GM18951 (cell line): ENCODE data around the gene GPR55.

Experiments
- POLR2A ChIP-seq: IDR thresholded peaks from 4 replicates; pipeline ENCODE4 v1.6.1; 2011; ENCODE audit warnings: mild to moderate bottlenecking; ENCODE audit not compliant: insufficient read length, insufficient read depth; ENCODE audit errors: extremely low read depth
- in situ Hi-C: fragments of 300-500 bp; cut with MboI; formaldehyde crosslinking; loops from one replicate; pipeline ENCODE4 v1.12.0; 2022; ENCODE audit warnings: low sequenced_read_pairs, mixed read lengths, inconsistent platforms; ENCODE audit not compliant: unreplicated experiment

Gene GPR55

DNA sequence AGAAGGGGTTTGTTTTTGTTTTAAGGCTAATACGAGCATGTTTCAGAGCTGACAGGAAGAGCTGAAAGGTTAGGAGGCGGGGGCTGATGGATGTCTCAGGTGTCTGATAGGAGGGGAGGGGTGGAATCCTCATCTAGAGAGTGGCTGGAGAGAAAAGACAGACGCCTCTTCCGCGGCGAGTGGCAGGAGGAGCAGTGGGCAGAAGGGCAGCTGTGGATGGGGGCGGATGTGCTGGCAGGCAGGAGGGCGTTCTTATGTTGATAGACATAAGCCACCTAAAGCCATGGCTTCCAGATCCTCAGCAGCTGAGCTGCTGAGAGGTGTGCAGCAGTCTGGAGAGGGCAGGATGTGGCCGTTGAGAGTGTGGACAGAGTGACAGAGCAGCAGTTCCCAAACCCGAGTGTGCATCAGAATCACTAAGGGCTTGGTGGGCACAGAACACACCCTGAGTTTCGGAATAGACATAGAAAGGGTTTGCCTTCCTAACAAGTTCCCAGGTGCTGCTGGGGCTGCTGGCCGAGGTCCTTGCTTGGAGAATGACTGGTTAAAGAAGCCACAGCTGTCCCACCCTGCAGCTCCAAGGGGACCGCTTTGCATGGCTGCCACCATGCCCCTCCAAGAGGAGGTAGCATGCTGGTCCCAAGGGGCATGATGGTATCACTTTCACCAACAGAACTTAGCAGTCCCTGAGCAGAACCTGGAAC lies 63.3 kb downstream of the GPR55 start:
- no peak for TF ChIP-seq POLR2A
- in situ Hi-C loops, result no loop called here
